PC-9 (cell line): Measurements from ENCODE around the gene DGCR2.

ENCODE experiments used
- CTCF ChIP-seq: fragments of 200-600 bp; sonication (generic); conservative IDR thresholded peaks from 2 replicates; pipeline ENCODE4 v1.6.1; 2017; ENCODE audit warnings: mixed run types, antibody characterized with exemption, mild to moderate bottlenecking, moderate library complexity
- EZH2 ChIP-seq: fragments of 200-600 bp; sonication (generic); IDR thresholded peaks from 2 replicates; pipeline ENCODE4 v1.8.0; 2017; ENCODE audit warnings: antibody characterized with exemption, low read depth

GRCh38 chr22:19086896-19087295 is 35.3 kb downstream of the DGCR2 start:
- TF ChIP-seq CTCF = no peak
- TF ChIP-seq EZH2 = no peak
